EL (cell line): ENCODE measurements around the gene LRRC14B.

Source experiments
- DNase-seq: peaks from one replicate; pipeline ENCODE4 v3.0.0-alpha.2; 2016

LRRC14B gene

GRCh38 chr5:191036-191948, at the start of gene LRRC14B:
Gene LRRC14B (plus strand): TSS chr5:191495. CDS start chr5:191539, 44 bp downstream.
- no peak for DNase-seq

- DNase-seq = no peak
Measured at GRCh38 chr5:141761-142160, 49.5 kb upstream of the LRRC14B start.

- DNase-seq = no peak
Measured at GRCh38 chr5:142246-142810, 49.0 kb upstream of the LRRC14B start.

GRCh38 chr5:143041-143440, 48.3 kb upstream of the LRRC14B start:
- no peak for DNase-seq

- no peak for DNase-seq
Measured at GRCh38 chr5:144941-145340, 46.4 kb upstream of the LRRC14B start.

GRCh38 chr5:145585-146323, 45.5 kb upstream of the LRRC14B start:
- no peak for DNase-seq

GRCh38 chr5:147751-148150, 43.5 kb upstream of the LRRC14B start:
- DNase-seq = no peak

GRCh38 chr5:149745-150485, 41.4 kb upstream of the LRRC14B start:
- peak; percentile 58 for DNase-seq

GRCh38 chr5:150746-151145, 40.5 kb upstream of the LRRC14B start:
- DNase-seq = no peak

- no peak for DNase-seq
Measured at GRCh38 chr5:152077-152476, 39.2 kb upstream of the LRRC14B start.

GRCh38 chr5:153256-153655, 38.0 kb upstream of the LRRC14B start:
- DNase-seq = peak; percentile 80

GRCh38 chr5:154236-154635, 37.1 kb upstream of the LRRC14B start:
- DNase-seq = no peak

- DNase-seq = no peak
Measured at GRCh38 chr5:154826-155225, 36.5 kb upstream of the LRRC14B start.

GRCh38 chr5:155651-156410, 35.5 kb upstream of the LRRC14B start:
- no peak for DNase-seq

GRCh38 chr5:156411-157072, 34.8 kb upstream of the LRRC14B start:
- no peak for DNase-seq

- DNase-seq = no peak
Measured at GRCh38 chr5:157126-157715, 34.1 kb upstream of the LRRC14B start.

GRCh38 chr5:157801-158200, 33.5 kb upstream of the LRRC14B start:
- no peak for DNase-seq

- DNase-seq = no peak
Measured at GRCh38 chr5:158807-159447, 32.4 kb upstream of the LRRC14B start.

- DNase-seq = peak; percentile 82
Measured at GRCh38 chr5:159448-160172, 31.7 kb upstream of the LRRC14B start.

- DNase-seq = peak; percentile 48
Measured at GRCh38 chr5:160173-160510, 31.2 kb upstream of the LRRC14B start.
